Keratinocyte (primary cell): Measurements from ENCODE around the gene ENG. TPM values are rescaled to one million over a fixed set of nuclear protein-coding genes. Genes with fewer than 3 reads are reported as not detected.

Source experiments
- DNase-seq: peaks from one replicate; pipeline ENCODE4 v3.0.0-alpha.2; 2011; ENCODE audit warnings: low read depth, missing footprints, low spot score
- FAIRE-seq: peaks from 2 replicates; lab custom pipeline; 2011; peaks lifted over from hg19 to GRCh38; lab: Jason Lieb, UNC
- H2AFZ ChIP-seq: 2 replicates; pipeline ENCODE4 v1.6.0; 2012; ENCODE audit warnings: low read length, control low read depth, inconsistent platforms; ENCODE audit not compliant: control insufficient read depth
- H3K27ac ChIP-seq: 2 replicates; pipeline ENCODE4 v1.5.1; 2011; ENCODE audit warnings: low read length; ENCODE audit not compliant: control insufficient read depth, insufficient read depth
- H3K27me3 ChIP-seq: 3 replicates; pipeline ENCODE4 v1.6.0; 2011; ENCODE audit warnings: low read length; ENCODE audit not compliant: control insufficient read depth, insufficient read depth; ENCODE audit errors: extremely low read depth
- H3K36me3 ChIP-seq, 2 experiments: 2 replicates in 1 of 2; 3 replicates in 1 of 2; pipeline ENCODE4 v1.5.1; 2011; ENCODE audit warnings: low read length in 2 of 2, mild to moderate bottlenecking in 1 of 2; ENCODE audit not compliant: control insufficient read depth in 2 of 2, insufficient read depth in 2 of 2; ENCODE audit errors: extremely low read depth in 1 of 2
- H3K4me1 ChIP-seq: 3 replicates; pipeline ENCODE4 v1.5.1; 2011; ENCODE audit warnings: low read length; ENCODE audit not compliant: control insufficient read depth, insufficient read depth; ENCODE audit errors: extremely low read depth
- H3K4me2 ChIP-seq: 3 replicates; pipeline ENCODE4 v1.6.0; 2011; ENCODE audit warnings: low read depth, low read length; ENCODE audit not compliant: control insufficient read depth, insufficient read depth; ENCODE audit errors: extremely low read depth
- H3K4me3 ChIP-seq, 3 experiments: fragments of 200-600 bp in 1 of 3; sonication (generic) in 1 of 3; 2 replicates in 2 of 3; 3 replicates in 1 of 3; pipeline ENCODE4 v1.5.1; 2011 to 2016; ENCODE audit warnings: low read length in 3 of 3, mild to moderate bottlenecking in 3 of 3, control low read depth in 2 of 3, inconsistent platforms in 1 of 3, low read depth in 1 of 3, mixed read lengths in 1 of 3, mixed run types in 1 of 3, moderate library complexity in 1 of 3; ENCODE audit not compliant: control insufficient read depth in 2 of 3, insufficient read depth in 2 of 3; ENCODE audit errors: extremely low read depth in 1 of 3
- H3K79me2 ChIP-seq: 2 replicates; pipeline ENCODE4 v1.6.0; 2012; ENCODE audit warnings: low read length; ENCODE audit not compliant: control insufficient read depth, insufficient read depth
- H3K9ac ChIP-seq: 3 replicates; pipeline ENCODE4 v1.6.0; 2011; ENCODE audit warnings: low read length; ENCODE audit not compliant: control insufficient read depth, insufficient read depth; ENCODE audit errors: extremely low read depth
- H3K9me1 ChIP-seq: 3 replicates; pipeline ENCODE4 v1.6.0; 2011; ENCODE audit warnings: low read length; ENCODE audit not compliant: control insufficient read depth, insufficient read depth; ENCODE audit errors: extremely low read depth
- H3K9me3 ChIP-seq: 2 replicates; pipeline ENCODE4 v1.5.1; 2012; ENCODE audit warnings: low read depth, low read length; ENCODE audit not compliant: control insufficient read depth
- H4K20me1 ChIP-seq: 3 replicates; pipeline ENCODE4 v1.6.0; 2011; ENCODE audit warnings: low read length; ENCODE audit not compliant: control insufficient read depth, insufficient read depth; ENCODE audit errors: extremely low read depth
- CTCF ChIP-seq, 3 experiments: IDR thresholded peaks in 1 of 3; conservative IDR thresholded peaks in 1 of 3; optimal IDR thresholded peaks in 1 of 3; 2 replicates in 2 of 3; 3 replicates in 1 of 3; pipeline versions ENCODE3 to v1.5.1; 2011; ENCODE audit warnings: low read length in 3 of 3, mild to moderate bottlenecking in 3 of 3, moderate library complexity in 2 of 3, control low read depth in 1 of 3, inconsistent platforms in 1 of 3; ENCODE audit not compliant: insufficient read depth in 2 of 3; ENCODE audit errors: extremely low read depth in 1 of 3
- EZH2 ChIP-seq: IDR thresholded peaks from one replicate; pipeline ENCODE4 v1.6.1; 2012; ENCODE audit warnings: inconsistent platforms, mild to moderate bottlenecking, low read length, moderate library complexity
- dilution Hi-C: fragments of 300-500 bp; cut with MboI; formaldehyde crosslinking; loops from one replicate; pipeline ENCODE4 v1.7.0; 2020; ENCODE audit warnings: low sequenced_read_pairs; ENCODE audit not compliant: extremely low pct_ligation_motif_present
- polyA plus RNA-seq, 5 experiments: library from polyadenylated mRNA; depleted of rRNA in 3 of 5; stranded (reverse) in 3 of 5; stranded (forward) in 1 of 5; unstranded in 1 of 5; fragments of >200 nt; gene quantifications; 1 replicate in 1 of 5; 2 replicates in 3 of 5; 3 replicates in 1 of 5; pipeline versions ENCODE4 v1.2.1 to v1.2.3, GENCODE V29; 2011 to 2012; ENCODE audit warnings: missing spikeins in 2 of 5, low read depth in 1 of 5, low replicate concordance in 1 of 5

The ENG gene
- polyA plus RNA-seq, 1 donor (not counting 4 experiments of a cell fraction or from before 2014, with no cell fraction given), result 0.22 TPM

- Histone ChIP-seq H2AFZ (no peak overlapping the region), H3K9ac (no peak overlapping the region), H3K79me2 (peaks cover 2% of the 10 kb centered on the region), H4K20me1 (no peaks in the 10 kb centered on the region), H3K4me3 (no peak overlapping the region), H3K27ac (no peak overlapping the region), H3K27me3 (no peaks in the 10 kb centered on the region), H3K36me3 (peaks cover 0 to 7% of the 10 kb centered on the region in 2 experiments), H3K9me3 (no peaks in the 10 kb centered on the region), H3K4me2 (no peak overlapping the region), H3K4me1 (peaks cover 24% of the 10 kb centered on the region), H3K9me1 (no peaks in the 10 kb centered on the region)
- TF ChIP-seq CTCF (optimal IDR thresholded peaks at IDR 0.05 in 1 of 3, IDR thresholded peaks at IDR 0.05 in 1 of 3, conservative IDR thresholded peaks at IDR 0.05 in 1 of 3; ENCODE audit: extremely low read depth in 1 of 3, insufficient read depth in 2 of 3, low read length in 3 of 3) (no peak), EZH2 (no peak)
- FAIRE-seq (no peak), DNase-seq (no peak)
- dilution Hi-C loops, result no loop called here
These were observed 21.0 kb upstream of the ENG start for GRCh38 chr9:127875306-127875966.

GRCh38 chr9:127874301-127875221 lies 20.1 kb upstream of the ENG start:
- peak; percentile 17 for DNase-seq
- TF ChIP-seq EZH2 (no peak), CTCF (optimal IDR thresholded peaks at IDR 0.05 in 1 of 3, IDR thresholded peaks at IDR 0.05 in 1 of 3, conservative IDR thresholded peaks at IDR 0.05 in 1 of 3; ENCODE audit: extremely low read depth in 1 of 3, insufficient read depth in 2 of 3, low read length in 3 of 3) (no peak)
- dilution Hi-C loops, result no loop called here
- Histone ChIP-seq H3K27ac (peak overlapping the region; percentile 44), H3K4me1 (peaks cover 24% of the 10 kb centered on the region), H4K20me1 (no peaks in the 10 kb centered on the region), H3K9me3 (no peaks in the 10 kb centered on the region), H3K27me3 (no peaks in the 10 kb centered on the region), H3K4me2 (peak overlapping the region; percentile 37), H2AFZ (no peak overlapping the region), H3K9ac (peak overlapping the region; percentile 38), H3K9me1 (no peaks in the 10 kb centered on the region), H3K4me3 (peak overlapping the region in 1 of 3 experiments; percentile 11), H3K79me2 (peaks cover 2% of the 10 kb centered on the region), H3K36me3 (peaks cover 0 to 7% of the 10 kb centered on the region in 2 experiments)
- FAIRE-seq, result peak; percentile 87
